Measurements from ENCODE around the gene ARHGEF26.

Gene ARHGEF26

DNA sequence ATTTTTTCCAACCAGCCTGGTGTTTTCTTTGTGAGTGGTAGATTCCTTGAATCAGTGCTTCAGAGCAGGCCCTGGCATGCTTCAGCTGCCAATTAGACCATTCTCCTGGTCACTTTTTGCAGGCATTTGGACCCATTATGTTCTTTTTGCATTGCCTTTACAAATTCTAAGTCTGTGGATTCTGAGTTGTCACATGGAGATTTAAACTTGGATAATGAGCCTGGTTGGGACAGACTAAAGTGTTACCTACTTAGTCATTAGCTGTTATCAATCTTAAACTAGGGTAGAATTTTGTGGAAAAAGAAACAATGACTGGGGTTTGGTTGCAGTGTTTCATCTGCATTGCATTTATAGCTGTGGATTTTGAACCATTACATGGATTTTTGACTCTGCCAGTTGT, 40.6 kb downstream of the ARHGEF26 start:
- no peak for DNase-seq

DNA sequence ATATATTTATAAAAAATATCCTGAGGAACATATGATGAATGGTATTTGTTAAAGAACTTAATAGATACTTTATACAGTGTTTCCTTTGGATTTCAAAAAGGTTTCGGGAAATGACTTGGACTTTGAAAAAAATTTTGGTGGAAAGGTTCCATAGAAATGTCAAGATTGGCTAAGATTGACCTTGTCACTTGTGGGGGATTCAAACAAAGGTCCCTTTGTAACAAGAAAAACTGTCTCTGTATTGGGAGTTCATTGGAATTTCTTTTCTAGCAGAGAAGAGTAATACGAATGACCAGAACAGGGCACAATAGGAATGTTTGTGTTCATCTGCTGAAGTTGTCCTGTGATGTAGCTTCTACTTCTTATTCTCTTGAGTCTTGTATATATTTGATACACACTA, 43.2 kb downstream of the ARHGEF26 start:
- no peak for DNase-seq

GRCh38 chr3:154168998-154169795, 48.0 kb downstream of the ARHGEF26 start:
- no peak for DNase-seq

- DNase-seq, result no peak
Observed at GRCh38 chr3:154169796-154170110, 48.6 kb downstream of the ARHGEF26 start.

DNA sequence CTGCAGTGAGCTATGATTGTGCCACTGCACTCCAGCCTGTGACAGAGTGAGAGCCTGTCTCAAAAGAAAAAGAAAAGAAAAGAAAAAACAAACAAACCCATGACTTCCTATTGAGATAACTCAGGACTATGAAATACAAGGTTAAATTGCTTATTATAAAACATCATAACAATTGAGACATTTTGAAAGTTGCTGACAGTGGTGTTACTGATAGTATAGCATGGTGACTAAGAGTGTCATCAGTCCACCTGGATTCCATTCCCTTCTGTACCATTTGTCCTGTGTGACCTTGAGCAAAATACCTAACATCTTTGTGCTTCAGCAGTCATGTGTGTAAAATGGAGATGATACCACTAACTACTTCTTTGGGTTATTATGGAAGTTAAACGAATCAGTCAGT, 49.1 kb downstream of the ARHGEF26 start:
- no peak for DNase-seq

DNA sequence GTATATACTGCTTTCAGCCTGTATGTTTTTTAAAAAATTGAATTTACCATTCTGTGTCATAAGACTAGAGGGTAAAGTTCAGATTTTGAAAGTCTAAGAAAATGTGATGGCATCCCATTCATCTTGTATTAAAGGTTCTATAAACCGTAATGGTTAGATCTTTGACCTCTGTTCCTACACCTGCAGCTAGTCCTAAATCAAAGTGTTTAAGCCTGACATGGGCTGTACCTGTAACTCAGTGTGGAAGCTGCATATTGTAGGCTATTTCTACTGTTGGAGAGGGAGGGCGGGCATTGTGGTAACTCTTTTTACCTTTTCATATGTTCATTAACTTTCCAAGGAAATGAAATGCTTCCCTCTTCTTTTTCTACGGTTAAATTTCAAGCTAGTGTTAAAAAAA, 53.9 kb downstream of the ARHGEF26 start:
- no peak for DNase-seq

- no peak for DNase-seq
Observed at GRCh38 chr3:154176036-154176435, 54.8 kb downstream of the ARHGEF26 start.

DNA sequence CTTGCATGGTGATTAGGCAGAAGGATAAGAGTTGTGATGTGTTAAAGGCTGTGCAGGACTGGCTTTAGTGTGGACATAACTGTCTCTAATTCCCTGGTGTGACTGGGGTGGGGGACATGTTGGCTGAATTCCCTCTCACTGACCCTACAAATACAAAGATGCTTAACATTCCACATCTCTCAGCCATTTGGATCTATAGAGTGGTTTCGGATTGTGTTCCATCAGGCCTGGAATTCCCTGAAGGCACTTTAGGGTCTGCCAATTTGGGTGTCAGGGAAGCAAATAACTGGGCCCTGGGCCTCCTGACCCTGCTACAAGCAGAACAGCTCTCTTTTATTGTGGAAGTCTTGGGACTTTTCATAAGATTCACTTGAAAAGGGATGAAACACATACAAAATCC, 56.2 kb downstream of the ARHGEF26 start:
- DNase-seq, result no peak

DNA sequence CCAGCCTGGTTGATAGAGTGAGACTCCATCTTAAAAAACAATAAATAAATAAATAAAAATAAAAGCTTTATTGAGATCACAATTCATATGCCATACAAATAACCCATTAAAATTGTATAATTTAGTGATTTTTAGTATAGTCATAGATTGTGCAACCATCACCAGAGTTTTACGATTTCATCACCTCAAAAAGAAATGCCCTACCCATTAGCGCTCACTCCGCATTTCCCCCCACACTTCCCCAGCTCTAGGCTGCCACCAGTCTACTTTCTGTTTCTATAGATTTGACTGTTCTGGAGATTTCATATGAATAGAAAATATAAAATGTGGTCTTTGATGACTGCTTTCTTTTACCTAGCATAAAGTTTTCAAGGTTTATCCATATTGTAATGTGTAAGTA, 57.0 kb downstream of the ARHGEF26 start:
- peak; percentile 24 to 65 (median 56) for DNase-seq

- DNase-seq, result no peak
Observed at GRCh38 chr3:154180836-154181691, 59.9 kb downstream of the ARHGEF26 start.

DNA sequence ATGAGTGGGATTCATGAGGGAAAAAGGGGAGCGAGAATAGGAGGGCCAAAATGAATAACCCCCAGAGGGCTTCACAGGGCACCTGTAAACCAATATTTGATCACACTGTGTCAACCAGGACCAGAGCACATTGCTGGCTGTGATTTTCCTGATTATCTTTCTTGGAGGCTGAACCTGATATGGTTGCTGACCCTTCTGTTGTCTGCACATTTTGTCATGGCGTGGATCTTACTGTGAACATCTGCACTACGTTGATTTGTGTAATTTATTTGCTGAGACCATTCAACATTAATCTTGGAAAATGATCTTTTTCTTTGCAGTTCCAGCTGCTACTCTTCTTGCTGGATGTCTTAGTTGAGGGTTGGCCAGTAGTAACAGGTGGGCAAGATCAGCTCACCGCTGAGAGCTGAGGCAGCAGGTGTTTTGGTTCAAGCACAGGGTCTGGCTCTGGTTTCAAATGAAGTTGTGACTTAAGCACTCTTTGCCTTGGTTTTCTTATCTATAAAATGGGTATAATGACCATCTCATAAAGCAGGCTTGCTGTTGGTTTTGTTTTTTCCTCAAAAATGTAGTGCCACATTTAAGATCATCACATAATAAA, 61.2 kb downstream of the ARHGEF26 start:
- no peak for DNase-seq

- no peak for DNase-seq
Observed at GRCh38 chr3:154182975-154183374, 61.8 kb downstream of the ARHGEF26 start.

DNA sequence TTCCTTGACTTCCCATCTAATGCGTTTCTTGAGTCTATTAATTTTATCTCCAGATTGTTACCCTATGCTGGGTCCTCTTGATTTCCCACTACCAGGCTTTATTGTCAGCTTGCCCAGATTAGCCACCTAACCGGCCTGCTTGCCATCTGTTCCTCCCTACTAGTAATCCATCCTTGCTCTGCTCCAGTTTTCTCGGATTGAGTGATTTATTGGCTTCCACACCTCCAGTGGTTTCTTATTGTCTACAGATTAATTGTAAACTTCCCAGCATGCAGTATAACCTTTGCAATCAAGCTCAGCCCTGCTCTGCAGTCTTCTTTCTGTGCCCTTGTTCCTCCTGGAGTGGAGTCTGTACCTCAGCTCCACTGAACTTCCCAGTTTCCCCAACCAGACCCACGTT, 63.4 kb downstream of the ARHGEF26 start:
- DNase-seq, result no peak

- no peak for DNase-seq
Observed at GRCh38 chr3:154188437-154188836, 67.2 kb downstream of the ARHGEF26 start.

DNA sequence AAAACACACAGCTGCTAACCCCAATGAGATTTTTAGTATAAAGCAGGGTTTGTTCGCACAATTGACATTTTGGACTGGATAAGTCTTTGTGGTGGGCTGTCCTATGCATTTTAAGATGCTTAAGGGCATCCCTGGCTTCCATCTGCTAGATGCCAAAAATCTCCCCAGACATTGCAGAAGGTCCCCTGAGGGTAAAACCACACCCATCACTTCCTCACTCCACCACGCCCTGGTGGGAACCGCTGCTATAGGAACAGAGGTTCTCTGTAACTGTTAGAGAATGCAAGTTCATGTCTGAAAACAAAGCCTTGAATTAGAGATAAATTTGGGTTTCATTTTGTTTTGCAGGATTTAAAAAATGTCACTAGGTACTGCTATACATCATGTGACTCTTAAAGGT, 67.7 kb downstream of the ARHGEF26 start:
- DNase-seq, result peak in 3 of 4 experiments; percentile 12 to 32 (median 19)

- DNase-seq, result no peak
Observed at GRCh38 chr3:154191520-154191919, 70.3 kb downstream of the ARHGEF26 start.

DNA sequence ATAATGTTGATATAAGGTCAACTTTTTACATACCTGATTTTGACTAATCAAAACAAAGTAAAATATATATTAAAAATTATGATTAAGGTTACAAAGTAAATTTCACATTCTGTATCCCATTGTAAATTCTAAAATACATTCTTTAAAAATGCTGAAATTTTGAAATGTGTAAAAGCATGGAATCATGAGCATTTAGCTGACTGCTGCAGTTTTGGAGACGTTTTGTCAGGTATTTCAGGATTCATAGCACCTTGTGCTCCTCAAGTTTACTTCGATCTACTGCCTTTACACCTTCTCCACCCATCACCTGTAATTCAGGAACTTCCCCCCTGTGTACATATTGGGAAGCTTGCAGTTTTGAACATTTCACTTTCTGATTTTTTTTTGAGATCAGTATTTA, 71.0 kb downstream of the ARHGEF26 start:
- DNase-seq, result no peak

GRCh38 chr3:154193000-154193615, 71.9 kb downstream of the ARHGEF26 start:
- DNase-seq, result no peak

- no peak for DNase-seq
Observed at GRCh38 chr3:154194877-154195276, 73.7 kb downstream of the ARHGEF26 start.

GRCh38 chr3:154195620-154196356, 74.6 kb downstream of the ARHGEF26 start:
- no peak for DNase-seq

- DNase-seq, result no peak
Observed at GRCh38 chr3:154197751-154198150, 76.6 kb downstream of the ARHGEF26 start.

- DNase-seq, result no peak
Observed at GRCh38 chr3:154209499-154209898, 88.3 kb downstream of the ARHGEF26 start.

Measured in suppressor macrophage (primary cell).